ENCODE data around the gene SLC4A2.
"Not testable (repeated sequence)": the region's sequence is repeated elsewhere in the genome, so short reads cannot be mapped to it uniquely, and the experiment has no call there.

Gene SLC4A2

GRCh38 chr7:151026771-151027727 lies 32.3 kb upstream of the SLC4A2 start:
- DNase-seq = not testable (repeated sequence)

DNA sequence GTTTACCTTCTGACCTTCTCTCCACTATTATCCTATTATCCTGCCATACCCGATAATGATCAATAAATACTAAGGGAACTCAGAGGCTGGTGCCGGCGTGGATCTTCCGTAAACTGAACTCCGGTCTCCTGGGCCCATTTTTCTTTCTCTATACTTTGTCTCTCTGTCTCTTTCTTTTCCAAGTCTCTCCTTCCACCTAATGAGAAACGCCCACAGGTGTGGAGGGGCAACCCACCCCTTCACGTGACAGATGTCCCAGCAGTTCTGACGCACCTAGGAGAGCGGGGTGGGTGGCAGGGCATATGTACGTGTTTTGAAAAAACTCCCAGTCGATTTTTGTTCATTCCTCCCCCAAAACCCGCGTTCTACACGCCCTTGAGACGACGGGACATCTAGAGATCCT lies 31.7 kb upstream of the SLC4A2 start:
- not testable (repeated sequence) for DNase-seq

- peak; percentile 95 to 96 for DNase-seq
Observed at GRCh38 chr7:151028131-151028947, 31.1 kb upstream of the SLC4A2 start, which contains the start of gene ABCB8. Gene ABCB8, plus strand, starts transcription at chr7:151028450. Its CDS starts 66 bp downstream, at chr7:151028516.

- DNase-seq = no peak
Observed at GRCh38 chr7:151028948-151029501, 30.4 kb upstream of the SLC4A2 start.

DNA sequence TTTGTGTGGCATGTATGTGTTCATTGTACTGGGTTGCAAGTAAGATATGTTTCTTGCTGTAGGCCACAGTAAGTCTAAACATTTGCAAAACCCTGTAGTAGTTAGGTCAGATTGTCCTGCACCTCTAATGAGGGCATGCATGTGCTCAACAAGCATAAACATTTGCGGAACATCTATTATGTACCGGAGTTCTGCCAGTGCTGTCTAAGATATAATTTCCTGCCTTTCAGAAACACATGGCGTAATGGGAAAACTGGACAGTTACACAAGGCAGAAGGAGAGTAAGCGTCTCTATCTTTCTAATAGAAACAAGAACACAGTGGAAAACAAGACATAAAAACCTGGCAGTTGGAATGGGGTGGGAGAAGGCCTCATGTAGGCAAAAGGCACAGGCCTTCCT lies 28.4 kb upstream of the SLC4A2 start:
- no peak for DNase-seq

GRCh38 chr7:151032936-151033863 lies 26.2 kb upstream of the SLC4A2 start:
- DNase-seq = no peak

- DNase-seq = no peak
Observed at GRCh38 chr7:151033864-151034249, 25.5 kb upstream of the SLC4A2 start.

- DNase-seq = no peak
Observed at GRCh38 chr7:151034312-151035025, 24.9 kb upstream of the SLC4A2 start.

DNA sequence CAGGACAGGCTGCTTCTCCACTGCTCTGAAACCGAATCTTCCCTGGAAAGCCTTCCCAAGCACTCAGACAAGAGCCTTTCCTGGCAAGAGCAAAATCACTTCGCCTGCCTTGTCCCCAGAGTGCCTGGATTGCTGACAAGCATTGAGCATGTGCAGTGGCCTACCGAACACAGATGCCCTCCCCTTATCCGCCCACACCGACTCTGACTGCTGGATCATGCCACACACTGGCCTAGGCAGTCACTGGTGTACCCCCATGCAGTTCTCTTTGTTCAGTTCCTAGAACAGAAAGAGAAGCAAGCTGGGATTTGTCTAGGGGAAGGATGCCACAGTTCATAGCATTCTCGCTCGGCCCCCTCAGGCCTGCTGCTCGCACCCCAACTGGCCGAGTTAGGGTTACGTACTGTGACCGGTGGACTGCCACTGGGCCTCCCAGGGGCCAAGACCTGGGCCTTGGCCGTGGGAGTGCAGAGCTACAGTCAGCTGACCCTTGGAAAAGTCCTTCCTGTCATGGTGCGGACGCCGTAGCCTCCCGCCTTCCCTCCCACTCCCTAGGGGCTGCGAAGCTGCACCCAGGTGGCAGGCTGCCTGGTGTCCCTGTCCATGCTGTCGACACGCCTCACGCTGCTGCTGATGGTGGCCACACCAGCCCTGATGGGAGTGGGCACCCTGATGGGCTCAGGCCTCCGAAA lies 24.2 kb upstream of the SLC4A2 start:
- no peak for DNase-seq

- DNase-seq = no peak
Observed at GRCh38 chr7:151035902-151036301, 23.5 kb upstream of the SLC4A2 start.

DNA sequence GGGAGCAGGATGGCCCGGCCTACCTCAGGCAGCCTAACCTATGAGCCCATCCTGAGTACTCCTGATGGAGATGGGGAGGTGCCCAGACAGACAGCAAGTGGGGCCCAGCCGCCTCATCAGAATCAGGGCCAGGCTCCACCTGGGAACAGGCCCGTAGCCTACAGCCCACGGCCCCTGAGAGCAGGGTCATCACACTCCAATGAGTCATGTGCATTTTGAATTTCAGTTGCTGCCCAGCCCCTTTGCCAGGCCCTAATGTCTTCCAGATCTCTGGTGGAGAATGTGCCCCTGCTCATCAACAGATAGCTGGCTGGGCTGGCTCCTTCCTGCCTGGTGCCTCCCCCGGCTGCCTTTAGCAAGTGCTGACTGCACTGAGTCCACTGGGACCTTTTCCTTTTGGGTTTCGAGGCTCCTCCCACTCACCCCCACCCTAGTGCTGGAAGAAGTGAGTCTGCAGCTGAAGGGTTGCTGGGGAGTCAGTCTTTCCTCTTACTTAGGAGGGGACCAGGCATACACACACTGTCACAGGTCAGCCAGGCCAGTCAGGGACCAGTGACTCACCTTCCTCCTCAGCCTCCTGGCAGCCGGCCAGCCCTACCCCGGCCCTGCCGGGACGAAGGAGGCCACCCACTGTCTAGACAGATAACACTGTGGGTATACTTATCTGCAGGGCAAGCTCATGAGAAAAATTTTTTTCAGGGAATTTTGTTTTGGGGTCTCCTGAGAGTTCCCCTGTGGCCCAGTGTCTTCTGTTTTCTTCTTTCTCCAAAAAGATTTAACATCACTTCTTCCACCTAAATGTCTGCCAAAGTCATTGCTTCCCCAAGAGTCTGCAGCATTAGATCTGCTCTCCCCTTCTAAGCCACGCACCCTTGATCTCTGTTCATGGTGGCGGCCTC lies 20.2 kb upstream of the SLC4A2 start:
- peak; percentile 74 to 82 for DNase-seq

DNA sequence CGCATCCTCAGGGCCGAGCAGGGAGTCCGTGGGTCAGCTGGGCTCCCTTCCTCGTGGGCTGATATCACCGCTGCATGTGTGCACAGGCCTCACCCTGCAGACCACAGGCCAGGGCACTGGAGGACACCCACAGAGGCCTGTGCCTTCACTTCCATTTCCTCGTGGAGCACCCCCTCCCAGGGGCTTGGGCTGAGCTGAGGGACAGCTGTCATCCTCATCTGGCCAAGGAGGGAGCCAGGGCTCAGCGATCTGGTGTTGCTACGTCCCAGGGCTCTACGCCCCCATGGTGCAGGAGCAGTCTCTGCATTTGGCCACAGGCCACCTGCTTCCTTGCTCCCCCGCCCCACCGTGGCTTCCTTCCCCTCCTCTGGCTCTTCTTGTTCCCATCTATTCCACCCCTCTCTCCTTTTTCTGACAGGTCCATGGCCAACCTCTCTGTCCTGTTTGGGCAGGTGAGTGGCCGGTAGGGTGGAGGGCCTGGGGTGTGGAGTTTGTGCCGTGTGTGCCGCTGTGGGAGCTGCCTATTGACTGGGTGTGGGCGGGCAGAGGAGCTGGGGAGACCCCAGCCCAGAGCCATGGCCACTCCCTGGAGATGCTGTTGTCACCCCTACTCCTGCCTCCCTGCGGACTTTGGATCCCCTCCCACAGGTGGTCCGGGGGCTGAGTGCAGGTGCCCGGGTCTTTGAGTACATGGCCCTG lies 19.4 kb upstream of the SLC4A2 start:
- peak; percentile 36 to 43 for DNase-seq

DNA sequence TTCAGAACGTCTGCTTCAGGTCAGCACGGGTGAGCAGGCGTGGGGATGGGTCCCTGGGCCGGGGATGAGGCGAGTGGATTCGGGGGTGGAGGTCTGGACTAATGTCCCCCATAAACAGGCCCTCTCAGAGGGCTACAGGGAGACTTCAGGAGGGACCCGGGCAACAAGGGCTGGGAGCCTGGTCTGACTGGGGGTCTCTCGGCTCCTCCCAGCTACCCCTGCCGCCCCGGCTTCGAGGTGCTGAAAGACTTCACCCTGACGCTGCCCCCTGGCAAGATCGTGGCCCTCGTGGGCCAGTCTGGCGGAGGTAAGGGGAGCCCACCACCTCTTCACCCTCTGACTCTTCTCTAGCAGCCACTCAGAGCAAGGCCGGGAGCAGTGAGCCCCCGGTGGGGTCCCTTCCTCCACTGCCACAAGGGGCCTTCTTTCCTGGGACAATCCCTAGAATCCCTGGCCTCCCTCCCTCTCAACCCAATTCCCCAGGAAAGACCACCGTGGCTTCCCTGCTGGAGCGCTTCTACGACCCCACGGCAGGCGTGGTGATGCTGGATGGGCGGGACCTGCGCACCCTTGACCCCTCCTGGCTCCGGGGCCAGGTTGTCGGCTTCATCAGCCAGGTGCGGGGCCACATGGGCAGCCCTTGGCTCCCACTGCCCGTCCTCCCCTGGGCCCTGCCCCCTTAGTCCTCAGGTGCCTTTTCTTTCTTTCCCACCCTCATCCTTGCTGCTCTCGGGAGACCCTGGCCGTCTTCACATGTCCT lies 18.6 kb upstream of the SLC4A2 start:
- DNase-seq = no peak

DNA sequence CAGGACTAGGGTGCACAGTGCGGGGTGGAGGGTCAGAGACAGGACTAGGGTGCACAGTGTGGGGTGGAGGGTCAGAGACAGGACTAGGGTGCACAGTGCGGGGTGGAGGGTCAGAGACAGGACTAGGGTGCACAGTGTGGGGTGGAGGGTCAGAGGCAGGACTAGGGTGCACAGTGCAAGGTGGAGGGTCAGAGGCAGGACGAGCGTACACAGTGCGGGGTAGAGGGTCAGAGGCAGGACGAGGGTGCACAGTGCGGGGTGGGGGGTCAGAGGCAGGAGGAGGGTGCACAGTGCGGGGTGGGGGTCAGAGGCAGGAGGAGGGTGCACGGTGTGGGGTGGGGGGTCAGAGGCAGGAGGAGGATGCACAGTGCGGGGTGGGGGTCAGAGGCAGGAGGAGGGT lies 15.9 kb upstream of the SLC4A2 start:
- not testable (repeated sequence) for DNase-seq

DNA sequence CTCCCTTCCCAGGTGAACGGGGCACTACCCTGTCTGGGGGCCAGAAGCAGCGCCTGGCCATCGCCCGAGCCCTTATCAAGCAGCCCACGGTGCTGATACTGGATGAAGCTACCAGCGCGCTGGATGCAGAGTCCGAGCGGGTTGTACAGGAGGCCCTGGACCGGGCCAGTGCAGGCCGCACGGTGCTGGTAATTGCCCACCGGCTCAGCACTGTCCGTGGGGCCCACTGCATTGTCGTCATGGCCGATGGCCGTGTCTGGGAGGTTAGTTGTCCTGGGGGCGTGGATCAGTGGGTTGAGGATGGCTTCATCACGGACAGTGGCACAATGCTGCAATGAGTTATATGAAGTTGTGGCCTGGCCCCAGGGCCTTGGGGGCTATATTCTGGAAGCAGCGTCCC lies 15.4 kb upstream of the SLC4A2 start:
- DNase-seq = no peak

GRCh38 chr7:151045262-151045661 lies 14.1 kb upstream of the SLC4A2 start:
- no peak for DNase-seq

DNA sequence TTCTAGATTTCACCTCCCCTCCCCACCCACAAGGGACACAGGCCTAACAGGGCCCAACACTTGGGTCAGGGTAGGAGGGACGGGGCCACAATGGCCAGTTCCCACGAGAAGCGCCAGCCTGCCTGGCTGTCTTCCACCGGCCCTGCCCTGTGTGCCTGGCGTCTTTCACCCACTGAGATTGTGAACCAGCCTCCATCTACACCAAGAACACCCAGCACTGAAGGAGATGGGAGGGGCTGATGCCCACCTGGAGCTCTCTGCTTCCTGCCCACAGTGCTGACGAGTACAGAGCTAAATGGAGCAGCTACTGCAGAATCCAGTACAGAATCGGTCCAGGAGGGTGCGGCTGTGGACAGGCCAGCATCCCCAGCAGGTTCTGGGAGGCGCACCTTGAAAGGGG lies 13.4 kb upstream of the SLC4A2 start:
- no peak for DNase-seq
